ENCODE measurements around the gene HLX.

HLX gene

GRCh38 chr1:220891224-220892085 is 12.2 kb downstream of the HLX start:
- peaks cover under 1 to 2% of the 10 kb centered on the region in 2 donors for H3K36me3 ChIP-seq (ENCODE audit: control insufficient read depth in 1 of 2, insufficient read depth in 2 of 2, low read length in 2 of 2)
- H3K27me3 ChIP-seq (ENCODE audit: low read depth, low read length) = peaks cover 60% of the 10 kb centered on the region
- H3K9me3 ChIP-seq (ENCODE audit: control insufficient read depth in 1 of 2, low read length in 2 of 2) = no peaks in the 10 kb centered on the region
- H3K27ac ChIP-seq (ENCODE audit: low read length) = no peak overlapping the region
- H3K4me3 ChIP-seq (ENCODE audit: low read depth in 1 of 2, low read length in 2 of 2) = no peak overlapping the region
- H3K4me1 ChIP-seq (ENCODE audit: control insufficient read depth in 1 of 2, insufficient read depth in 2 of 2, low read length in 2 of 2) = peaks cover 0 to 13% of the 10 kb centered on the region in 2 donors

- Histone ChIP-seq H3K9me3 (ENCODE audit: control insufficient read depth in 1 of 2, low read length in 2 of 2) (no peaks in the 10 kb centered on the region), H3K27ac (ENCODE audit: low read length) (no peak overlapping the region), H3K36me3 (ENCODE audit: control insufficient read depth in 1 of 2, insufficient read depth in 2 of 2, low read length in 2 of 2) (no peaks in the 10 kb centered on the region), H3K4me3 (ENCODE audit: low read depth in 1 of 2, low read length in 2 of 2) (no peak overlapping the region), H3K4me1 (ENCODE audit: control insufficient read depth in 1 of 2, insufficient read depth in 2 of 2, low read length in 2 of 2) (peaks cover 0 to 12% of the 10 kb centered on the region in 2 donors), H3K27me3 (ENCODE audit: low read depth, low read length) (peaks cover 56% of the 10 kb centered on the region)
These were observed 12.8 kb downstream of the HLX start for GRCh38 chr1:220892086-220892376.

- Histone ChIP-seq H3K27me3 (ENCODE audit: low read depth, low read length) (peaks cover 55% of the 10 kb centered on the region), H3K27ac (ENCODE audit: low read length) (no peak overlapping the region), H3K4me1 (ENCODE audit: control insufficient read depth in 1 of 2, insufficient read depth in 2 of 2, low read length in 2 of 2) (peaks cover 0 to 8% of the 10 kb centered on the region in 2 donors), H3K4me3 (ENCODE audit: low read depth in 1 of 2, low read length in 2 of 2) (no peak overlapping the region), H3K36me3 (ENCODE audit: control insufficient read depth in 1 of 2, insufficient read depth in 2 of 2, low read length in 2 of 2) (no peaks in the 10 kb centered on the region), H3K9me3 (ENCODE audit: control insufficient read depth in 1 of 2, low read length in 2 of 2) (peaks cover 0 to 2% of the 10 kb centered on the region in 2 donors)
These were observed 13.9 kb downstream of the HLX start for GRCh38 chr1:220892997-220893700.

GRCh38 chr1:220893701-220894024 is 14.4 kb downstream of the HLX start:
- Histone ChIP-seq H3K27me3 (ENCODE audit: low read depth, low read length) (peaks cover 50% of the 10 kb centered on the region), H3K9me3 (ENCODE audit: control insufficient read depth in 1 of 2, low read length in 2 of 2) (peaks cover 0 to 2% of the 10 kb centered on the region in 2 donors), H3K4me3 (ENCODE audit: low read depth in 1 of 2, low read length in 2 of 2) (peak overlapping the region; percentile 46 to 62), H3K27ac (ENCODE audit: low read length) (no peak overlapping the region), H3K36me3 (ENCODE audit: control insufficient read depth in 1 of 2, insufficient read depth in 2 of 2, low read length in 2 of 2) (no peaks in the 10 kb centered on the region), H3K4me1 (ENCODE audit: control insufficient read depth in 1 of 2, insufficient read depth in 2 of 2, low read length in 2 of 2) (peaks cover 0 to 8% of the 10 kb centered on the region in 2 donors)

GRCh38 chr1:220894025-220894923 is 15.0 kb downstream of the HLX start:
- Histone ChIP-seq H3K4me3 (ENCODE audit: low read depth in 1 of 2, low read length in 2 of 2) (peak overlapping the region; percentile 46 to 62), H3K4me1 (ENCODE audit: control insufficient read depth in 1 of 2, insufficient read depth in 2 of 2, low read length in 2 of 2) (peaks cover 0 to 8% of the 10 kb centered on the region in 2 donors), H3K36me3 (ENCODE audit: control insufficient read depth in 1 of 2, insufficient read depth in 2 of 2, low read length in 2 of 2) (no peaks in the 10 kb centered on the region), H3K27me3 (ENCODE audit: low read depth, low read length) (peaks cover 47% of the 10 kb centered on the region), H3K9me3 (ENCODE audit: control insufficient read depth in 1 of 2, low read length in 2 of 2) (peaks cover 0 to 2% of the 10 kb centered on the region in 2 donors), H3K27ac (ENCODE audit: low read length) (no peak overlapping the region)

- Histone ChIP-seq H3K36me3 (ENCODE audit: control insufficient read depth in 1 of 2, insufficient read depth in 2 of 2, low read length in 2 of 2) (no peaks in the 10 kb centered on the region), H3K9me3 (ENCODE audit: control insufficient read depth in 1 of 2, low read length in 2 of 2) (peaks cover 0 to 2% of the 10 kb centered on the region in 2 donors), H3K4me1 (ENCODE audit: control insufficient read depth in 1 of 2, insufficient read depth in 2 of 2, low read length in 2 of 2) (peaks cover 0 to 8% of the 10 kb centered on the region in 2 donors), H3K27ac (ENCODE audit: low read length) (no peak overlapping the region), H3K4me3 (ENCODE audit: low read depth in 1 of 2, low read length in 2 of 2) (peak overlapping the region; percentile 46 to 62), H3K27me3 (ENCODE audit: low read depth, low read length) (peaks cover 47% of the 10 kb centered on the region)
These were observed 15.6 kb downstream of the HLX start for GRCh38 chr1:220894924-220895256.

- H3K4me1 ChIP-seq (ENCODE audit: control insufficient read depth in 1 of 2, insufficient read depth in 2 of 2, low read length in 2 of 2) = peaks cover 0 to 8% of the 10 kb centered on the region in 2 donors
- H3K36me3 ChIP-seq (ENCODE audit: control insufficient read depth in 1 of 2, insufficient read depth in 2 of 2, low read length in 2 of 2) = no peaks in the 10 kb centered on the region
- H3K9me3 ChIP-seq (ENCODE audit: control insufficient read depth in 1 of 2, low read length in 2 of 2) = peaks cover 0 to 2% of the 10 kb centered on the region in 2 donors
- no peak overlapping the region for H3K27ac ChIP-seq (ENCODE audit: low read length)
- peak overlapping the region in 1 of 2 donors; percentile 62 for H3K4me3 ChIP-seq (ENCODE audit: low read depth in 1 of 2, low read length in 2 of 2)
- peaks cover 47% of the 10 kb centered on the region for H3K27me3 ChIP-seq (ENCODE audit: low read depth, low read length)
These were observed 16.2 kb downstream of the HLX start for GRCh38 chr1:220895412-220895946.

GRCh38 chr1:220896092-220896491 is 16.8 kb downstream of the HLX start:
- Histone ChIP-seq H3K27me3 (ENCODE audit: low read depth, low read length) (peaks cover 42% of the 10 kb centered on the region), H3K27ac (ENCODE audit: low read length) (no peak overlapping the region)

GRCh38 chr1:220900842-220901241 is 21.6 kb downstream of the HLX start:
- Histone ChIP-seq H3K4me3 (ENCODE audit: low read depth in 1 of 2, low read length in 2 of 2) (no peak overlapping the region), H3K36me3 (ENCODE audit: control insufficient read depth in 1 of 2, insufficient read depth in 2 of 2, low read length in 2 of 2) (no peaks in the 10 kb centered on the region), H3K9me3 (ENCODE audit: control insufficient read depth in 1 of 2, low read length in 2 of 2) (peaks cover 0 to 2% of the 10 kb centered on the region in 2 donors), H3K27me3 (ENCODE audit: low read depth, low read length) (no peaks in the 10 kb centered on the region), H3K27ac (ENCODE audit: low read length) (no peak overlapping the region), H3K4me1 (ENCODE audit: control insufficient read depth in 1 of 2, insufficient read depth in 2 of 2, low read length in 2 of 2) (no peaks in the 10 kb centered on the region)

More at GRCh38 chr1:220896092-220896491, 16.8 kb downstream of the HLX start:
- no peak overlapping the region for H3K4me3 ChIP-seq (ENCODE audit: low read depth in 1 of 2, low read length in 2 of 2)
- H3K36me3 ChIP-seq (ENCODE audit: control insufficient read depth in 1 of 2, insufficient read depth in 2 of 2, low read length in 2 of 2) = no peaks in the 10 kb centered on the region
- peaks cover 0 to 2% of the 10 kb centered on the region in 2 donors for H3K9me3 ChIP-seq (ENCODE audit: control insufficient read depth in 1 of 2, low read length in 2 of 2)
- peaks cover 0 to 8% of the 10 kb centered on the region in 2 donors for H3K4me1 ChIP-seq (ENCODE audit: control insufficient read depth in 1 of 2, insufficient read depth in 2 of 2, low read length in 2 of 2)

- Histone ChIP-seq H3K9me3 (ENCODE audit: control insufficient read depth in 1 of 2, low read length in 2 of 2) (peaks cover 0 to 2% of the 10 kb centered on the region in 2 donors), H3K4me3 (ENCODE audit: low read depth in 1 of 2, low read length in 2 of 2) (no peak overlapping the region), H3K36me3 (ENCODE audit: control insufficient read depth in 1 of 2, insufficient read depth in 2 of 2, low read length in 2 of 2) (no peaks in the 10 kb centered on the region), H3K27me3 (ENCODE audit: low read depth, low read length) (no peaks in the 10 kb centered on the region), H3K27ac (ENCODE audit: low read length) (no peak overlapping the region), H3K4me1 (ENCODE audit: control insufficient read depth in 1 of 2, insufficient read depth in 2 of 2, low read length in 2 of 2) (no peaks in the 10 kb centered on the region)
These were observed 22.6 kb downstream of the HLX start for GRCh38 chr1:220901881-220902280.

- no peaks in the 10 kb centered on the region for H3K36me3 ChIP-seq (ENCODE audit: control insufficient read depth in 1 of 2, insufficient read depth in 2 of 2, low read length in 2 of 2)
- H3K4me1 ChIP-seq (ENCODE audit: control insufficient read depth in 1 of 2, insufficient read depth in 2 of 2, low read length in 2 of 2) = no peaks in the 10 kb centered on the region
- H3K9me3 ChIP-seq (ENCODE audit: control insufficient read depth in 1 of 2, low read length in 2 of 2) = peaks cover 0 to 2% of the 10 kb centered on the region in 2 donors
- no peak overlapping the region for H3K27ac ChIP-seq (ENCODE audit: low read length)
- H3K4me3 ChIP-seq (ENCODE audit: low read depth in 1 of 2, low read length in 2 of 2) = no peak overlapping the region
- H3K27me3 ChIP-seq (ENCODE audit: low read depth, low read length) = no peaks in the 10 kb centered on the region
These were observed 23.7 kb downstream of the HLX start for GRCh38 chr1:220902916-220903315.

Measured in muscle layer of duodenum (tissue), 2 donors.